Keratinocyte (primary cell): ENCODE measurements around the gene TVP23C. TPM values are rescaled to one million over a fixed set of nuclear protein-coding genes. Genes with fewer than 3 reads are reported as not detected.
"Not testable (repeated sequence)": the region's sequence is repeated elsewhere in the genome, so short reads cannot be mapped to it uniquely, and the experiment has no call there.

ENCODE experiments used
- DNase-seq: peaks from one replicate; pipeline ENCODE4 v3.0.0-alpha.2; 2011; ENCODE audit warnings: low read depth, missing footprints, low spot score
- FAIRE-seq: peaks from 2 replicates; lab custom pipeline; 2011; peaks lifted over from hg19 to GRCh38; lab: Jason Lieb, UNC
- H2AFZ ChIP-seq: 2 replicates; pipeline ENCODE4 v1.6.0; 2012; ENCODE audit warnings: low read length, control low read depth, inconsistent platforms; ENCODE audit not compliant: control insufficient read depth
- H3K27ac ChIP-seq: 2 replicates; pipeline ENCODE4 v1.5.1; 2011; ENCODE audit warnings: low read length; ENCODE audit not compliant: control insufficient read depth, insufficient read depth
- H3K27me3 ChIP-seq: 3 replicates; pipeline ENCODE4 v1.6.0; 2011; ENCODE audit warnings: low read length; ENCODE audit not compliant: control insufficient read depth, insufficient read depth; ENCODE audit errors: extremely low read depth
- H3K36me3 ChIP-seq, 2 experiments: 2 replicates in 1 of 2; 3 replicates in 1 of 2; pipeline ENCODE4 v1.5.1; 2011; ENCODE audit warnings: low read length in 2 of 2, mild to moderate bottlenecking in 1 of 2; ENCODE audit not compliant: control insufficient read depth in 2 of 2, insufficient read depth in 2 of 2; ENCODE audit errors: extremely low read depth in 1 of 2
- H3K4me1 ChIP-seq: 3 replicates; pipeline ENCODE4 v1.5.1; 2011; ENCODE audit warnings: low read length; ENCODE audit not compliant: control insufficient read depth, insufficient read depth; ENCODE audit errors: extremely low read depth
- H3K4me2 ChIP-seq: 3 replicates; pipeline ENCODE4 v1.6.0; 2011; ENCODE audit warnings: low read depth, low read length; ENCODE audit not compliant: control insufficient read depth, insufficient read depth; ENCODE audit errors: extremely low read depth
- H3K4me3 ChIP-seq, 3 experiments: fragments of 200-600 bp in 1 of 3; sonication (generic) in 1 of 3; 2 replicates in 2 of 3; 3 replicates in 1 of 3; pipeline ENCODE4 v1.5.1; 2011 to 2016; ENCODE audit warnings: low read length in 3 of 3, mild to moderate bottlenecking in 3 of 3, control low read depth in 2 of 3, inconsistent platforms in 1 of 3, low read depth in 1 of 3, mixed read lengths in 1 of 3, mixed run types in 1 of 3, moderate library complexity in 1 of 3; ENCODE audit not compliant: control insufficient read depth in 2 of 3, insufficient read depth in 2 of 3; ENCODE audit errors: extremely low read depth in 1 of 3
- H3K79me2 ChIP-seq: 2 replicates; pipeline ENCODE4 v1.6.0; 2012; ENCODE audit warnings: low read length; ENCODE audit not compliant: control insufficient read depth, insufficient read depth
- H3K9ac ChIP-seq: 3 replicates; pipeline ENCODE4 v1.6.0; 2011; ENCODE audit warnings: low read length; ENCODE audit not compliant: control insufficient read depth, insufficient read depth; ENCODE audit errors: extremely low read depth
- H3K9me1 ChIP-seq: 3 replicates; pipeline ENCODE4 v1.6.0; 2011; ENCODE audit warnings: low read length; ENCODE audit not compliant: control insufficient read depth, insufficient read depth; ENCODE audit errors: extremely low read depth
- H3K9me3 ChIP-seq: 2 replicates; pipeline ENCODE4 v1.5.1; 2012; ENCODE audit warnings: low read depth, low read length; ENCODE audit not compliant: control insufficient read depth
- H4K20me1 ChIP-seq: 3 replicates; pipeline ENCODE4 v1.6.0; 2011; ENCODE audit warnings: low read length; ENCODE audit not compliant: control insufficient read depth, insufficient read depth; ENCODE audit errors: extremely low read depth
- EZH2 ChIP-seq: IDR thresholded peaks from one replicate; pipeline ENCODE4 v1.6.1; 2012; ENCODE audit warnings: inconsistent platforms, mild to moderate bottlenecking, low read length, moderate library complexity
- dilution Hi-C: fragments of 300-500 bp; cut with MboI; formaldehyde crosslinking; loops from one replicate; pipeline ENCODE4 v1.7.0; 2020; ENCODE audit warnings: low sequenced_read_pairs; ENCODE audit not compliant: extremely low pct_ligation_motif_present
- polyA plus RNA-seq, 5 experiments: library from polyadenylated mRNA; depleted of rRNA in 3 of 5; stranded (reverse) in 3 of 5; stranded (forward) in 1 of 5; unstranded in 1 of 5; fragments of >200 nt; gene quantifications; 1 replicate in 1 of 5; 2 replicates in 3 of 5; 3 replicates in 1 of 5; pipeline versions ENCODE4 v1.2.1 to v1.2.3, GENCODE V29; 2011 to 2012; ENCODE audit warnings: missing spikeins in 2 of 5, low read depth in 1 of 5, low replicate concordance in 1 of 5
- TF ChIP-seq, protein P1 (sequence below), 3 experiments: IDR thresholded peaks in 1 of 3; conservative IDR thresholded peaks in 1 of 3; optimal IDR thresholded peaks in 1 of 3; 2 replicates in 2 of 3; 3 replicates in 1 of 3; pipeline versions ENCODE3 to v1.5.1; 2011; ENCODE audit warnings: low read length in 3 of 3, mild to moderate bottlenecking in 3 of 3, moderate library complexity in 2 of 3, control low read depth in 1 of 3, inconsistent platforms in 1 of 3; ENCODE audit not compliant: insufficient read depth in 2 of 3; ENCODE audit errors: extremely low read depth in 1 of 3

Gene TVP23C
- polyA plus RNA-seq, 1 donor (not counting 4 experiments of a cell fraction or from before 2014, with no cell fraction given), result 5.7 TPM

DNA sequence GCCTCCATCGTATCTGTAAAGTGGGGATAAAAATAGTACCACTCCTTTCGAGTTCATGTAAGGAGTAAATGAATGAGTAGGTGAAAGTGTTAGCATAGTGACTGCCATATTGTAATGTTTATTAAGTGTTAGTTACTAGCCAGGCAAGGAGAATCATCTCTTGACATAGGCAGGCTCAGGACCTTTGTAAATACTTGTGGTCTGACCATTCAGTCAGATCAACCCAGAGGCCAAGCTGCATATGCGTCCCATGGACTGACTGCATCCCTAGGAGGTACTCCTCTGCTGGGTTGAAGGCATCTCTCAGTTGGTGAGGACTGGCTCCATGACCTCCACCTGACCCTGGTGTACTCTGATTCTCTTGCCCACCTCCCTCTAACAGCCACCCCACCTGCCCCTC, 55.4 kb downstream of the TVP23C start:
- DNase-seq, result no peak
- Histone ChIP-seq H3K79me2 (no peaks in the 10 kb centered on the region), H3K9ac (no peak overlapping the region), H3K27me3 (no peaks in the 10 kb centered on the region), H4K20me1 (no peaks in the 10 kb centered on the region), H3K27ac (no peak overlapping the region), H3K36me3 (no peaks in the 10 kb centered on the region), H3K9me3 (no peaks in the 10 kb centered on the region), H3K4me2 (no peak overlapping the region), H3K9me1 (no peaks in the 10 kb centered on the region), H3K4me3 (no peak overlapping the region), H3K4me1 (peaks cover 4% of the 10 kb centered on the region), H2AFZ (no peak overlapping the region)
- no peak for FAIRE-seq
- no peak for TF ChIP-seq EZH2
- TF ChIP-seq, protein P1, sequence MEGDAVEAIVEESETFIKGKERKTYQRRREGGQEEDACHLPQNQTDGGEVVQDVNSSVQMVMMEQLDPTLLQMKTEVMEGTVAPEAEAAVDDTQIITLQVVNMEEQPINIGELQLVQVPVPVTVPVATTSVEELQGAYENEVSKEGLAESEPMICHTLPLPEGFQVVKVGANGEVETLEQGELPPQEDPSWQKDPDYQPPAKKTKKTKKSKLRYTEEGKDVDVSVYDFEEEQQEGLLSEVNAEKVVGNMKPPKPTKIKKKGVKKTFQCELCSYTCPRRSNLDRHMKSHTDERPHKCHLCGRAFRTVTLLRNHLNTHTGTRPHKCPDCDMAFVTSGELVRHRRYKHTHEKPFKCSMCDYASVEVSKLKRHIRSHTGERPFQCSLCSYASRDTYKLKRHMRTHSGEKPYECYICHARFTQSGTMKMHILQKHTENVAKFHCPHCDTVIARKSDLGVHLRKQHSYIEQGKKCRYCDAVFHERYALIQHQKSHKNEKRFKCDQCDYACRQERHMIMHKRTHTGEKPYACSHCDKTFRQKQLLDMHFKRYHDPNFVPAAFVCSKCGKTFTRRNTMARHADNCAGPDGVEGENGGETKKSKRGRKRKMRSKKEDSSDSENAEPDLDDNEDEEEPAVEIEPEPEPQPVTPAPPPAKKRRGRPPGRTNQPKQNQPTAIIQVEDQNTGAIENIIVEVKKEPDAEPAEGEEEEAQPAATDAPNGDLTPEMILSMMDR (optimal IDR thresholded peaks at IDR 0.05 in 1 of 3, IDR thresholded peaks at IDR 0.05 in 1 of 3, conservative IDR thresholded peaks at IDR 0.05 in 1 of 3; ENCODE audit: extremely low read depth in 1 of 3, insufficient read depth in 2 of 3, low read length in 3 of 3), result no peak
- dilution Hi-C loops, result no loop called here

DNA sequence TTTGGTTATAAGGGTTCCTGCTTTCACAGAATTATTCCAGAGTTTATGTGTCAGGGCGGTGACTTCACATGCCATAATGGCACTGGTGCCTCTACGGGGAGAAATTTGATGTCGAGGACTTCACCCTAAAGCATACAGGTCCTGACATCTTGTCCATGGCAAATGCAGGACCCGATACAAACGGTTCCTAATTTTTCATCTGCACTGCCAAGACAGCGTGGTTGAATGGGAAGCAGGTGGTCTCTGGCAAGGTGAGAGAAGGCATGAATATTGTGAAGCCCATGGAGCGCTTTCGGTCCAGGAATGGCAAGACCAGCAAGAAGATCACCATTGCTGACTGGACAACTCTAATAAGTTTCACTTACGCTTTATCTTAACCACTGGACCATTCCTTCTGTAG, 56.3 kb downstream of the TVP23C start:
- DNase-seq (no peak), FAIRE-seq (no peak)
- no peak overlapping the region for H3K4me2 ChIP-seq
- H3K4me1 ChIP-seq, result peaks cover 10% of the 10 kb centered on the region
- no peaks in the 10 kb centered on the region for H3K27me3 ChIP-seq
- H3K27ac ChIP-seq, result no peak overlapping the region
- no peaks in the 10 kb centered on the region for H3K36me3 ChIP-seq
- H2AFZ ChIP-seq, result no peak overlapping the region
- H4K20me1 ChIP-seq, result no peaks in the 10 kb centered on the region
- H3K9me1 ChIP-seq, result no peaks in the 10 kb centered on the region
- dilution Hi-C loops, result no loop called here
- no peaks in the 10 kb centered on the region for H3K9me3 ChIP-seq
- H3K4me3 ChIP-seq, result no peak overlapping the region
- H3K9ac ChIP-seq, result no peak overlapping the region
- no peaks in the 10 kb centered on the region for H3K79me2 ChIP-seq
- TF ChIP-seq, protein P1 (optimal IDR thresholded peaks at IDR 0.05 in 1 of 3, IDR thresholded peaks at IDR 0.05 in 1 of 3, conservative IDR thresholded peaks at IDR 0.05 in 1 of 3; ENCODE audit: extremely low read depth in 1 of 3, insufficient read depth in 2 of 3, low read length in 3 of 3), result no peak
- no peak for TF ChIP-seq EZH2

DNA sequence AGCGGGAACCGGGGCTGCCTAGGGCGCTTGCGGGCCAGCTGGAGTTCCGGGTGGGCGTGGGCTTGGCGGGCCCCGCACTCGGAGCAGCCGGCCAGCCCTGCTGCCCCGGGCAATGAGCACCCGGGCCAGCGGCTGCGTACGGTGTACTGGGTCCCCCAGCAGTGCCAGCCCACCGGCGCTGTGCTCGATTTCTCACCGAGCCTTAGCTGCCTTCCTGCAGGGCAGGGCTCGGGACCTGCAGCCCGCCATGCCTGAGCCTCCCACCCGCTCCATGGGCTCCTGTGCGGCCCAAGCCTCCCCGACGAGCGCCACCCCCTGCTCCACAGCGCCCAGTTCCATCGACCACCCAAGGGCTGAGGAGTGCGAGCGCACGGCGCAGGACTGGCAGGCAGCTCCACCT, 57.6 kb downstream of the TVP23C start:
- H3K9ac ChIP-seq, dilution Hi-C loops, H3K27ac ChIP-seq, FAIRE-seq, DNase-seq, H3K27me3 ChIP-seq, H3K36me3 ChIP-seq, H4K20me1 ChIP-seq, H3K79me2 ChIP-seq, H2AFZ ChIP-seq, H3K9me1 ChIP-seq, H3K4me2 ChIP-seq, H3K9me3 ChIP-seq, H3K4me3 ChIP-seq: not testable (repeated sequence)
- peaks cover 10% of the 10 kb centered on the region for H3K4me1 ChIP-seq
